HG03342 (cell line): ENCODE measurements around the gene PBRM1.

Experiments used
- ATAC-seq: cut with Tn5 transposase; IDR thresholded peaks from one replicate; pipeline ENCODE4 v1.9.1; 2021; ENCODE audit warnings: mild to moderate bottlenecking, moderate library complexity; ENCODE audit not compliant: unreplicated experiment

The PBRM1 gene

GRCh38 chr3:52593103-52593502 lies 92.6 kb downstream of the PBRM1 start:
- ATAC-seq: no peak

DNA sequence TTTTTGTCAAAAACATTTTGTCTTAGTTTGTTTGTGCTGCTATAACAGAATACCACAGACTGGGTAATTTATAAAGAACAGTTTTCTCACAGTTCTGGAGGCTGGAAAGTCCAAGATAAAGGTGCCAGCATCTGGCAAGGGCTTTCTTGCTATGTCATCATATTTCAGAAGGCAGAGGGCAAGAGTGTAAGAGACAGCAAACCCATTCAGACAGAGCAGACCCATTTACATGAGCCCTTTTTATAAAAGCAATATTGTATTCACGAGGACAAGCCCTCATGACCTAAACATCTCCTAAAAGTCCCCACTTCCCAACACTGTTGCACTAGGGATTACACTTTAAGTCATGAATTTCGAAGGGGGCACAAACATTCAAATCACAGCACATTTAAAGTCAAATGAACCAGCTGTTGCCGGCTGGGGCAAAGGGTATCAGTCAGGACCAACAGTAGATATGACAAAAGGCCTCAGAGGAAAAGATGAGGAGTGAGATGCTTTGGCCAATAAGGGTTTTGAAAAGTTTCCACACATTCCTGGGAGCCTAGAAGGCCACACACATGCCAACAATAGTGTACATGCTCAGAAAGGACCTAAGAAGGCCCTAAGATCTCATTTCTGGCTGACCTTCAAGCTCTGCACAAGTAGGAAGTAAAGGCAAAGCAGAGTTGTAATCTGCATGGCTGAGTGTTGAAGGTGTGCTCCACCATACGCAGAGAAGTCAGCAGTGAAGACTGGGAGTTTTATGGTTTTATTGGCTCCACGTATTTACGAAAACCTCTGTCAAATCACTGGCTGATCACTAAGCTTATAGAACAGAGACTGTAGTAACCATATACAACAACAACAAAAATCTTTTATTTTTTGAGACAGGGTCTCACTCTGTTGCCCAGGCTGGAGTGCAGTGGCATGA lies 111.4 kb downstream of the PBRM1 start:
- ATAC-seq: no peak

GRCh38 chr3:52572221-52572620 lies 113.5 kb downstream of the PBRM1 start:
- no peak for ATAC-seq

DNA sequence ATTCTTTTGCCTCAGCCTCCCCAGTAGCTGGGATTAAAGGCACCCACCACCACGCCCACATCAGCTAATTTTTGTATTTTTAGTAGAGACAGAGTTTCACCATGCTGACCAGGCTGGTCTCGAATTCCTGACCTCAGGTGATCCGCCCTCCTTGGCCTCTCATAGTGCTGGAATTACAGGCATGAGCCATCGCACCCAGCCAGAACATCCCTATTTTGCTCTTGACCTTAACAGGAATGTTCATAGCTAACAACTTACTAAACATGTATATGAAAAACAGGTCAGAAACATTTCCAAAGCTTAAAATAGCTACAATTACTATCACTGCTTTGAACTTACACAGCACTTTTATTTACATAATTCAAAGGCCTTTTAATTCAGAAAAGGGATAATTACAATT lies 115.6 kb downstream of the PBRM1 start:
- ATAC-seq: no peak

DNA sequence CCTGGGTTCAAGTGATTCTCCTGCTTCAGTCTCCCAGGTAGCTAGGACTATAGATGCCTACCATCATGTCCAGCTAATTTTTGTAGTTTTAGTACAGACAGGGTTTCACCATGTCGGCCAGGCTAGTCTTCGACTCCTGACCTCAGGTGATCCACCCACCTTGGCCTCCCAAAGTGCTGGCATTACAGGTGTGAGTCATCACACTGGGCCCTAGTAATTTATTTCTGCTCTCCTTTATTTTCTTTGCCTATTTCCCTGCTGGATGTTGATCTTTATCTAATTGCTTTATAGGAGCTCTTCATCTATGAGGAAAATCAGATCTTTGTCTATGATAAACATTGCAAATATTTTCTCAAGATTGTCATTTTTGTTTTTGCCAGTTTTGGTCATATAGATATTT lies 117.6 kb downstream of the PBRM1 start:
- ATAC-seq: no peak

- ATAC-seq: no peak
Measured at GRCh38 chr3:52563984-52564383, 121.7 kb downstream of the PBRM1 start.

- ATAC-seq: no peak
Measured at GRCh38 chr3:52561028-52561747, 124.5 kb downstream of the PBRM1 start.

DNA sequence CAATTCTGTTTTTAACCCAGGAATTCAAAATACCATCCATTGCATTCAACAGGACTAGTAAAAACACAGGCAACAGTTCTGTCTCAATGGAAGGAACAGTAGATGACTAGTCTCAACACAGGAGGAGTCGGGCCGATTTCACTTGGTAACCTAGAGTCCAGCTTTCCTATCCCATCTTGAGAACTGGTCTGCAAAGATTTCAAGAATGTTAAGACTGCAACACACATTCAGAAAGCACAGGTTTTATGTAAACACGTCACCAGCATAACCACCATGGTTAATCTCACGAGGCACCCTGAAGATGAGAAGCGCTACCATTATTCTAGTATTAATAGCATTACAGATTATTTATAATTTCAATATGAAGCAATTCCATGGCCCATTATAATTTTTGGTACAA lies 127.3 kb downstream of the PBRM1 start:
- ATAC-seq: no peak

DNA sequence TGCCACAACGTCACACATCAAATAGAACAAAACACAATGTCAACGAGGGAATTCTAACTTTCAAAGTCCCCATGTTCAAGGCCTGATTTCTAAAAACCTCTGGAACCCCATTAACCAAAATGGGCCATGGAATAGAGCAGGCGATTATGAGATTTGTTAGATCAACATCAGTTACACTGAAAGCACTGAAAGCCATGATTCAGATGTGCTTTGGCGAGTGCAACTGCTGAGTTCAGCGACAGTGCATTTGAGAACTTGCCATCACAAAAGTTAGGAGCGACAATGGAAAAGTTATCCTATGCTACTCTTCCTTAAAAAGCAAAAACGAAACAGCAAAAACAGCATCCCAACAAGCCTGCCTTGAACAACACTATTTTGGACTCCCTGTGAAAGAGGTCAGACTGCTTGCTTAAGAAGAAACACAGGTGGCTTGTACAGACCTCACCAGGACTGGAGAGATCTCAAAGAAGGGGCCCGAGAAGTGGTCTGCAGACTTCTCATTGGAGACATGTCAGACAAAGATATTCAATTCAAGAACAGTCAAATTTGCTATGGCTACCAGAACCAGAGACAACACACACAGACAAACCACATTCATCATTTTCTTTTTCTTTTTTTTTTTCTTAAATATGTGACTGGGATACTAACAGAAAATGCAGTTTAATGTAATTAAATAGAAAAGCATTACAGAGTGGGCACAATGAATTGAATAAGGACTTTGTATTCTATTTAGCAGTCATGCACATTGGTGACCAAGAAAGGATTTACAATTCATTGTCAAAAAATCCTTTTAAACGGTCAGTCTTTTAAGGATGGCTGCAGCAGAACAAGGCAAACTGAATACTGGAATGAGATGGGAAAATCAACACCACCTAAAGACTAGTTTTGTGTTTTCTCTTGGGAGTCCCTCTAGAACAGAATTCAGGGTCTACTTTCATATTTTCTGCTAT lies 128.4 kb downstream of the PBRM1 start:
- no peak for ATAC-seq

DNA sequence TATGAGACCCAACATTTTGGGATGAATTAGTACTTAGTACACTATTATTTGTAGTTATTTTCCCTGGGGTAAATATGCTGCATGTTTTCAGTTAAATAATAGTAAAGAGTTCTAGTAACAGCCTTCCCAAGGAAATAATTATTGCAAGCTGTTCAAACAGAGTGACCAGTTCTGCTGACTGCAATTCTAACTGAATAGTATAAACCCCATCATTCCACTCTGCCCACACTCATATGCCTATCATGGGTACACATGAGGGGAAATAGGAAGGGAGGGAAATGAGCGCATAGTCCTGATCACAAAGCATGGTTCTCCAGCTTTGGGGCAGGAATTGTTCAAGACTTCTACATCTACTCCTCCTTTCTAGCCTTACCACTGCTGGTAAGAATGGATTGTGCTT lies 130.7 kb downstream of the PBRM1 start:
- no peak for ATAC-seq

- ATAC-seq: no peak
Measured at GRCh38 chr3:52554026-52554755, 131.5 kb downstream of the PBRM1 start.

- ATAC-seq: no peak
Measured at GRCh38 chr3:52552089-52552488, 133.6 kb downstream of the PBRM1 start.

DNA sequence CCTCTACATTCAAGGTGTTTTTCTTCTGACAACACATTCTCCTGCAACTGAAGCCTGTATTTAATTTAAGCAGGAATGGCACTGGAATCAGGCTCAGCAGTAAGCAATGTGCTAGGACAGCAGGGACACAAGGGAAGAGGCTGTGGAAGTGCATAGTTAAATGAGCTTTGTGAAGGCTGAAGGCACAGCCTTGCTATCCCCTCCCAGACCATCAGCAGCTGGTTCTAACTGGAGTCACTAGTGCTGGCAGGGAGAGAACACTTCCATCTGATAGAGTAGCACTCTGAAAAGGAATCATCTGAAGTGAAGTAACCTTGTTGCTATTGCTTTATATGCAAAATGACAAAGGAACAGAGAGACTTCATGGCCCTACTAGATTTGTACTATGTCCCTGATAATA lies 134.6 kb downstream of the PBRM1 start:
- no peak for ATAC-seq

DNA sequence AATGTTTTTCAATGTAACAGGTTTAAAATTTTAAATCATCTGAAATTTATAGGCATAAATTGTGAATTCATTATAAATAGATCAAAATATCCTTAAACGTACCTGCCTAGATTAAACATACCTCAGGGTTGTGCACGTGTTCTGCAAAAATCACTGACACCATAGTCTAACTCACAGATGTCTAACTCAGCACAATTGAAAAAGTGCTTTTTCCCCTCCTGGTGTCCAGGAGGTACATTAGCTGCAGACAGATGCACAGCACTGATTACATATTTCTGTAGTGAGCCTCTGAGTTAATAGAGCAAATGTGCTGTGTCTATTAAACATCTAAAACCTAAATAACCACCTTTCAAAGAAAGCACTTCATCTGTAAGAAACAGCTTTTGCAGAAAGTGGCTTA lies 138.6 kb downstream of the PBRM1 start:
- ATAC-seq: no peak

DNA sequence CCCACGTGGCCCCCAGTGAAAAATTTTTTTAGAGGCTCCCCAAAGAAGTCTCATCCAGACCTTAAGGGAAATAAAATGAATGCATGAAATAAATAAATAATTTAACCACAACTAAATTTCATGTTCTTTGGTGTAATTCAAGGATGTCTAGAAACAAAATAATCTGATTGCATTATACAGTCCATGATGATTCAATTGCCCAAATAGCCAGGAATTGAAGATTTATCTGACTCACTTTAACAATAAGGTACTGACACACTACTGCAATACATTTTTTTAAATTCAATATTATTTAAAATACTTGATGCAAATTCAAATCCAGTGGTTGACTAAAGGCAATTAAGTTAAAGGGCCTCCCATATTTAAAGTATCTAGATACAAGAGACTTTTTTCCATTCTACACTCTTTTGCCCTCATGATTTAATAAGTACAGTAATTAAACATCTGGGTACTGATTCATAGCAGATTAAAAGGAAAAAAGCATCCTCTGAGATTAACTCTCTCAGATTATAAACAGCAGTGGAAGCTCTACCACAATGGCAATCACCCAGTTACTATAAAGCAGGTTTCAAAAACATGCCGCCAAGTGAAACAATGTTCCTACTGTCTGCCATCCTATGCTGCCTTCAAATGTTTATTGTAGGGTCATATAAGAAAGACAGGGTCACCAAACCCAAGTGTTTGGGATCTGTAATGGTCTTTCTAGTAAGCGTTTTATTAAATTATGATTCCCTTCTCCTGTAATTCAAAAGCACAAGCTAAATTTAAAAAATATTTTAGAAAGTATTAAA lies 139.4 kb downstream of the PBRM1 start:
- ATAC-seq: no peak

DNA sequence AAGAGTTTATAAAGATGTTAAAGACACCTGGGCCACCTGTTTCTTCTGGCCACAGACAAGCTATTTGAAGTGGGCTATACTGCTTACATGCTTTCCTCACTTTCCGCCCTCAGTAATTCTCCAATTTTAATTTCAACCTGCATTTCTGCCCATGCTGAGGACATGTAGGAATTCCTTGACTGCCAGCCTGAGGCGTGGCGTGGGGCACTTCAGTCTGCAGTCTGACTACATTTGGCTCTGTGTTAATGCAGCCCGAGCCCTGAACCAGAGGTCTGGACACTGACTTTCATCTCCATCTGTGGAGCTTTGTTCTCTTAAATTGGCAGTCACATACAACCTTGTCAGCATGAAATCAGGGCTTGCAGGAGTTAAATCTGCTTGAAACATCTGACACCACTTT lies 140.8 kb downstream of the PBRM1 start:
- no peak for ATAC-seq

DNA sequence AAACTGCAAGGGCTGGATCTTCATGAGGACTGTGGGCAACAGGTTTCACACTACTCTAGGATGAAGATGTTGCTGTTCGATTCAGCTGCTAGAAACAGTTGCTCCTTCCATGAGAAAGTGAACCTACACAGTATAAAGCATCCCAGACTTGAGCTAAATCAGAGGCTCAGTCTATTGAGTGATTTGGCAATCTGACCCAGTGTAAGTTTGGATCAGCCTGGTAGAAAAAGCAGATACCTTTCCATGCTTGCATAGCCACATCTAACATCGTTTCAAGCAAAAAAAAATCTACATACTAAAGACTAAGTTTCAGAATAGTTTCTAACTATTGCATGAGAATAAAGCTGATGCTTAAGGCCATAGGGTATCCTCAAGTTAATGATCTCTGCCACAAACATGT lies 144.7 kb downstream of the PBRM1 start:
- ATAC-seq: no peak

GRCh38 chr3:52539010-52539653 lies 146.6 kb downstream of the PBRM1 start:
- ATAC-seq: no peak

DNA sequence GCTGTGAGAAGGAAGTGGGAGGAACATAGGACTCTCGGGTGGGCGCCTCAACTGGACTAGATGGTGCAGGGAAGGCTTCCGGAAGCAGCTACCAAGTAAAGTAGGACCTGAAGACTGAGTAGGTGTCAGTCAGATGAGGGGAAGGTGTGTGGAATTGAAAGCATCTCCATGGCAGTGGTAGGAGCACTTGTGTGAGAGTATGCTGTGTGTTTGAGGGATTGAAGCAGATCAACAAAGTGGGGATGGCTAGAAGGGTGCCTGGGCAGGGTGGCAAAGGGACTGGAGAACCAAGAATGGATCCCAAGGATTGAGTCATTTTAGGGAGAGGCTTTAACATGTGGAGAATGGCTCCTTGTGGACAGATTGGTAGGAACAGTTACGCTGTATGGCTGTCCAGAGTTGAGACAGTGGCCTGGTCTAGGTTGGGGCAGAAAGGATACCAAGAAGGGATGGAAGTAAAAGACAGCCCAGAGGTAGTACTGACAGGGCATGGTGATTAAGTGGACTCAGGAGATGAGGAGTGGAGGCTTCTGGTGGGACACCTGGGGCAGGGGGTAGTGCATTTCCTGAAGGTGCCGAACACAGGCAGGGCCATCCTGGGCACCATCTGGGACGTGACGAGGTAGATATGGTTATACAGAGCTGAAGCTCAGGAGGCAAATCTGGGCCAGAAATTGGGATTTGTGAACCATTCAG lies 147.8 kb downstream of the PBRM1 start:
- ATAC-seq: no peak
